BJ (cell line): Measurements from ENCODE around the gene P2RX3. TPM values are rescaled to one million over a fixed set of nuclear protein-coding genes. Genes with fewer than 3 reads are reported as not detected.

ENCODE experiments used
- CTCF ChIA-PET: fragments of 350-600 bp; formaldehyde crosslinking; extraction: SDS; loops from one replicate; lab custom pipeline; 2021; ENCODE audit warnings: antibody characterized with exemption, inconsistent platforms; lab: Yijun Ruan, JAX
- POLR2A ChIA-PET: fragments of 300-600 bp; sonication (Branson Sonifier 250); formaldehyde crosslinking; extraction: SDS; loops from one replicate; lab custom pipeline; 2021; ENCODE audit warnings: antibody characterized with exemption; lab: Charles Lee
- DNase-seq: peaks from one replicate; pipeline ENCODE4 v3.0.0-alpha.2; 2011; ENCODE audit warnings: low read depth
- H3K27me3 ChIP-seq: 2 replicates; pipeline ENCODE4 v1.6.0; 2011; ENCODE audit warnings: low read length; ENCODE audit not compliant: control insufficient read depth, insufficient read depth
- H3K36me3 ChIP-seq: 2 replicates; pipeline ENCODE4 v1.5.1; 2011; ENCODE audit warnings: low read length; ENCODE audit not compliant: control insufficient read depth, insufficient read depth
- H3K4me3 ChIP-seq: 2 replicates; pipeline ENCODE4 v1.5.1; 2011; ENCODE audit warnings: low read depth, mild to moderate bottlenecking, control low read depth, low read length
- CTCF ChIP-seq: IDR thresholded peaks from 2 replicates; pipeline ENCODE4 v1.5.1; 2011; ENCODE audit warnings: low read depth, mild to moderate bottlenecking, control low read depth, inconsistent platforms, low read length, moderate library complexity; ENCODE audit not compliant: insufficient read depth
- polyA plus RNA-seq: library from polyadenylated mRNA; depleted of rRNA; stranded (reverse); fragments of >200 nt; gene quantifications from 2 replicates; pipeline ENCODE4 v1.2.3, GENCODE V29; 2011

P2RX3 gene
- polyA plus RNA-seq, 1 experiment: not detected

GRCh38 chr11:57342702-57343101 lies 4.5 kb downstream of the P2RX3 start:
- CTCF ChIA-PET: no interaction called here
- Histone ChIP-seq H3K4me3 (no peak overlapping the region), H3K27me3 (no peaks in the 10 kb centered on the region; the same call in 1 of the 2 replicates), H3K36me3 (no peaks in the 10 kb centered on the region)
- POLR2A ChIA-PET: interaction anchor here (0.6 kb wide), 1 partner anchor 355 kb away, joined by 3 read pairs; no protein-coding TSS in a partner anchor
- no peak for TF ChIP-seq CTCF
- no peak for DNase-seq

- TF ChIP-seq CTCF: no peak
- Histone ChIP-seq H3K27me3 (no peaks in the 10 kb centered on the region; the same call in 1 of the 2 replicates), H3K4me3 (no peak overlapping the region), H3K36me3 (no peaks in the 10 kb centered on the region)
- ChIA-PET POLR2A (no interaction called here), CTCF (interaction anchor here (2.4 kb wide), 1 partner anchor 114 kb away, joined by 14 read pairs; no protein-coding TSS in a partner anchor)
- no peak for DNase-seq
These were observed 5.7 kb downstream of the P2RX3 start for GRCh38 chr11:57343825-57344224.

GRCh38 chr11:57344826-57345225 lies 6.7 kb downstream of the P2RX3 start:
- no peak for DNase-seq
- ChIA-PET POLR2A (no interaction called here), CTCF (interaction anchor here (1.2 to 3.0 kb wide), 10 partner anchors 11 to 202 kb away, joined by 3 to 30 read pairs (median 6); partner anchors contain the start of gene TNKS1BP1)
- TF ChIP-seq CTCF: no peak
- Histone ChIP-seq H3K4me3 (no peak overlapping the region), H3K27me3 (no peaks in the 10 kb centered on the region; the same call in 1 of the 2 replicates), H3K36me3 (no peaks in the 10 kb centered on the region)

- no peak overlapping the region for H3K4me3 ChIP-seq
- POLR2A ChIA-PET: no interaction called here
- no peak for DNase-seq
- CTCF ChIA-PET: interaction anchor here (0.7 to 4.2 kb wide), 27 partner anchors 9 to 1441 kb away, joined by 3 to 30 read pairs (median 5); partner anchors contain the start of genes RTN4RL2, SLC43A1 and TNKS1BP1
- H3K27me3 ChIP-seq: no peaks in the 10 kb centered on the region; the same call in 1 of the 2 replicates
- H3K36me3 ChIP-seq: no peaks in the 10 kb centered on the region
- TF ChIP-seq CTCF: peak; percentile 72
These were observed 7.5 kb downstream of the P2RX3 start for GRCh38 chr11:57345555-57346211.

- no peak for DNase-seq
- no peak for TF ChIP-seq CTCF
- CTCF ChIA-PET: interaction anchor here (1.0 to 4.2 kb wide), 11 partner anchors 8 to 506 kb away, joined by 3 to 30 read pairs (median 4); no protein-coding TSS in a partner anchor
- H3K36me3 ChIP-seq: no peaks in the 10 kb centered on the region
- POLR2A ChIA-PET: no interaction called here
- H3K4me3 ChIP-seq: no peak overlapping the region
- no peaks in the 10 kb centered on the region for H3K27me3 ChIP-seq
These were observed 9.2 kb downstream of the P2RX3 start for GRCh38 chr11:57347336-57347735.
